IPS-20b (cell line): Measurements from ENCODE around the gene GAS7.

Source experiments
- H3K27ac ChIP-seq: one replicate; pipeline ENCODE4 v1.5.1; 2013; ENCODE audit warnings: low read length
- H3K27me3 ChIP-seq: 2 replicates; pipeline ENCODE4 v1.6.1; 2013; ENCODE audit warnings: mild to moderate bottlenecking, low read length, inconsistent platforms; ENCODE audit not compliant: insufficient read depth
- H3K36me3 ChIP-seq: 2 replicates; pipeline ENCODE4 v1.6.1; 2013; ENCODE audit warnings: low read depth, mild to moderate bottlenecking, inconsistent platforms, low read length, moderate library complexity; ENCODE audit not compliant: insufficient read depth
- H3K4me1 ChIP-seq: 2 replicates; pipeline ENCODE4 v1.6.1; 2013; ENCODE audit warnings: mild to moderate bottlenecking, control low read depth, inconsistent platforms, low read length, moderate library complexity; ENCODE audit not compliant: insufficient read depth
- H3K4me3 ChIP-seq: 2 replicates; pipeline ENCODE4 v1.5.1; 2013; ENCODE audit warnings: mild to moderate bottlenecking, low read length, inconsistent platforms
- H3K9ac ChIP-seq: 2 replicates; pipeline ENCODE4 v1.6.1; 2013; ENCODE audit warnings: low read depth, mild to moderate bottlenecking, inconsistent platforms, low read length, moderate library complexity
- H3K9me3 ChIP-seq: 2 replicates; pipeline ENCODE4 v1.6.1; 2013; ENCODE audit warnings: mild to moderate bottlenecking, low read depth, low read length, inconsistent platforms; ENCODE audit not compliant: insufficient read depth

Gene GAS7

GRCh38 chr17:10126616-10127501, 71.5 kb downstream of the GAS7 start:
- Histone ChIP-seq H3K27ac (no peak overlapping the region), H3K36me3 (no peaks in the 10 kb centered on the region), H3K4me1 (peaks cover 16% of the 10 kb centered on the region), H3K27me3 (no peaks in the 10 kb centered on the region), H3K4me3 (no peak overlapping the region), H3K9ac (no peak overlapping the region; the same call in 1 of the 2 replicates), H3K9me3 (no peaks in the 10 kb centered on the region)

GRCh38 chr17:10126276-10126615, 72.2 kb downstream of the GAS7 start:
- H3K27ac ChIP-seq, result no peak overlapping the region
- H3K9ac ChIP-seq, result no peak overlapping the region
- H3K36me3 ChIP-seq, result no peaks in the 10 kb centered on the region
- no peaks in the 10 kb centered on the region for H3K9me3 ChIP-seq
- H3K4me1 ChIP-seq, result peaks cover 16% of the 10 kb centered on the region
- H3K4me3 ChIP-seq, result no peak overlapping the region
- H3K27me3 ChIP-seq, result no peaks in the 10 kb centered on the region

DNA sequence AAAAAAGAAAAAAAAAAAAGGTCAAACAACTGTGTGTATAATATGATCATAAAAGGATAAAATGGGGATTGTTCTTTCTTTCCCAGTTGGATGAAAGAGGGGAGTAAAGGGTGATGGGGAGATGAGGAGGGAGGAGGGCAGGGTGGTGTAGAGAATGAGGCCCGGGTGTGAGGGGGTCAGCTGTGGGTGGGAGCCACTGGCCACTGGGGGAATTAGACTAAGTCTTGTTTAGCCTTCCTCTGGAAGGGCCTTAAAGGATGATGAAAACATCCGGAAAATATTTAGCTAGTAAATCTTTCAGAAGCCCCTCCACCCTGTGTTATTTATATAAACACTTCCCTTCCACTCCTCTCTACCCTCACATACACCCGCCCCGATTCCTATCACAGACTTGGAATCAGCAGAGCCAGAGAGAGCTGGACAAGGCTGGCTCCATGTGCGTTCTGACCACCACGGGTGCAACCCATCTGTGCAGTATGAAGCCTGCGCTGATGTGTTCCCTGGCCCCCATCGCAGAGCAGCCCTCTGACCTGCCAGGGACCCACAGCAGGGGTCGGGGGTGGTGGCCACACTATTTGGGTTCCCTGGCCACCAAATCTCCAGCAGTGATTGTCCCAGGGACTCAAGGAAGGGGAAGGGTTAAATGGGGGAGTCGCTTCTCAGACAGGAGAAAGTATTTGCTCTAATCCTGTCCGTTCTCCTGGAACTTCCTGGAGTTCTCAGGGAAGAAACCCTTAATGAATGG, 72.7 kb downstream of the GAS7 start:
- no peak overlapping the region for H3K4me3 ChIP-seq
- H3K4me1 ChIP-seq, result peaks cover 16% of the 10 kb centered on the region
- no peaks in the 10 kb centered on the region for H3K9me3 ChIP-seq
- H3K27ac ChIP-seq, result no peak overlapping the region
- no peak overlapping the region for H3K9ac ChIP-seq
- H3K36me3 ChIP-seq, result no peaks in the 10 kb centered on the region
- no peaks in the 10 kb centered on the region for H3K27me3 ChIP-seq

GRCh38 chr17:10123093-10123492, 75.3 kb downstream of the GAS7 start:
- Histone ChIP-seq H3K4me1 (peaks cover 23% of the 10 kb centered on the region), H3K9me3 (no peaks in the 10 kb centered on the region), H3K9ac (no peak overlapping the region), H3K27me3 (no peaks in the 10 kb centered on the region), H3K4me3 (no peak overlapping the region), H3K27ac (no peak overlapping the region), H3K36me3 (no peaks in the 10 kb centered on the region)

DNA sequence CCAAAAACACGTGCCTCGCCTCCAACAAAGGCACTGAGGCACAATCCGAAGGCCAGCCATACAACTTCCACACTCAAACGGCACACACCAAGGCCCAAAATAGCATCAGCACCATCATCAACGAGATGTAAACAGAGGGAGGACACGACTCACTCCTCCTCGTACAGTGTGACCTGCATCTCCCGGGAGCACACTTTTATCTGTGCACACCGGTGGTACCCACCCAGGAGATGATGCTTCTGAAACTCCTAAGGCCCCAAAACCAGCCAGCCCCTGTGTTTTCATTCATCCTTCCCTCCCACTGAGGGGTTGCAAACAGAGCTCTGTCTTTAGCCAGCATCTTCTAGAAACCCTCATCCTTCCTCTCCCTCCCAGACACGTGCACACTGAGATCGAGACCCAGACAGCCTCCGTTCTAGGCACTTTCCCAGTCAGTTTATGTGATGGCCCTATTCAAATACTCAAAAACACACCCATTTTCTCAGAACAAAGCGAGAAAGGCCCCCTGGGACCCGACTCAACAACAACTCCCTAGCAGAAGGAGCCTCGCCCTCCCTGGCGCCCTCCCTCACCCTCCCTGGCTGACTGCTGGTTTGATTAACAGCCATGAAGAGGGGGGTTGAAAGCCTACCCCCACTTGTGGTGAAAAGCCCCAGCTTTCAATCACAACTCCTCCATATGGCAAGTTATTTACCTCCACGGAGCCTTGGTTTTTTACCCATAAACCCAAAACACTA, 76.3 kb downstream of the GAS7 start:
- no peak overlapping the region for H3K4me3 ChIP-seq
- H3K4me1 ChIP-seq, result peaks cover 29% of the 10 kb centered on the region
- no peaks in the 10 kb centered on the region for H3K36me3 ChIP-seq
- H3K9me3 ChIP-seq, result no peaks in the 10 kb centered on the region
- no peak overlapping the region for H3K27ac ChIP-seq
- H3K27me3 ChIP-seq, result no peaks in the 10 kb centered on the region
- H3K9ac ChIP-seq, result no peak overlapping the region

DNA sequence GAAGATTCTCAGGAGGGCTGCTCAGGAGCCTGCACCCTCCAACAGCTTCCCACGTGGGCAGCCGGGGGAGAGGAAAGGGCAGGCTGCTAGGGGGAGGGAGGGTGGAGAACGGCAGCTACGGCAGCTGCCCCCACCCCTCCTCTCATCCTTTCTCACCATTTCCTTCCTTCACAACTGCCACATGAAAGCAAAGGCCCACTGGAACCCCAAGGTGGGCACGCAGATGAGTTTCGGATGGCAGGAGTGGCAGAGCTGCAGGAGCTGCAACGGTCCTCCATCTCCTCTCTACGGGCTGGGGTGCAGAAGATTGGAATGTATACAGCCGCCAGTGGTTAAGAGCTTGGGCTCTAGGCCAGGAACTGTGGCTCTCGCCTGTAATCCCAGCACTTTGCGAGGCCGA, 77.7 kb downstream of the GAS7 start:
- H3K36me3 ChIP-seq, result no peaks in the 10 kb centered on the region
- no peak overlapping the region for H3K27ac ChIP-seq
- H3K9ac ChIP-seq, result no peak overlapping the region
- no peaks in the 10 kb centered on the region for H3K27me3 ChIP-seq
- peaks cover 17% of the 10 kb centered on the region for H3K4me1 ChIP-seq
- H3K4me3 ChIP-seq, result no peak overlapping the region
- no peaks in the 10 kb centered on the region for H3K9me3 ChIP-seq

DNA sequence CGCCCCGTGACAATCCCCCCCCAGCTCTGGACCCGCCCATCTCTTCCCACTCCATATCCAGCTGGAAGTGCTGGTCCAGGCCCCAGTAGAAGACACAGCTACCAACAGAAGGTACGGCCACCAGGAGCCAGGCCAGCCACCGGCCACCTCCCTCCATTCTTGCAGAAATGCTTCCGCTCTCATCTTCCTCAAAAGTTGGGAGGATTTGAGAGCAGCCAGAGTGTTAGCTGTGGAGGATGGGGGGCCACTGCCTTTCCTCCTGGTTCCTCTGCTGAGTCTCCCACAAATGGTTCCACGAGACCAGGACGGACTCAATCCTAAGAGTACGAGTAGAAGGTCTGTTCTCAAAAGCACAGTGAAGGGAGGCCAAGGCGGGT, 78.3 kb downstream of the GAS7 start:
- H3K9ac ChIP-seq, result no peak overlapping the region
- H3K4me1 ChIP-seq, result peaks cover 17% of the 10 kb centered on the region

GRCh38 chr17:10119203-10120108, 79.0 kb downstream of the GAS7 start:
- Histone ChIP-seq H3K9ac (no peak overlapping the region), H3K27me3 (no peaks in the 10 kb centered on the region), H3K27ac (no peak overlapping the region), H3K4me3 (no peak overlapping the region), H3K4me1 (peaks cover 17% of the 10 kb centered on the region), H3K36me3 (no peaks in the 10 kb centered on the region), H3K9me3 (no peaks in the 10 kb centered on the region)

More for the DNA sequence above, 78.3 kb downstream of the GAS7 start:
- no peak overlapping the region for H3K27ac ChIP-seq
- no peaks in the 10 kb centered on the region for H3K9me3 ChIP-seq
- no peaks in the 10 kb centered on the region for H3K27me3 ChIP-seq
- no peak overlapping the region for H3K4me3 ChIP-seq
- H3K36me3 ChIP-seq, result no peaks in the 10 kb centered on the region

- Histone ChIP-seq H3K9me3 (no peaks in the 10 kb centered on the region), H3K36me3 (no peaks in the 10 kb centered on the region), H3K27me3 (no peaks in the 10 kb centered on the region), H3K9ac (no peak overlapping the region), H3K4me3 (no peak overlapping the region), H3K27ac (no peak overlapping the region), H3K4me1 (peaks cover 17% of the 10 kb centered on the region)
Observed at GRCh38 chr17:10118788-10119130, 79.6 kb downstream of the GAS7 start.

DNA sequence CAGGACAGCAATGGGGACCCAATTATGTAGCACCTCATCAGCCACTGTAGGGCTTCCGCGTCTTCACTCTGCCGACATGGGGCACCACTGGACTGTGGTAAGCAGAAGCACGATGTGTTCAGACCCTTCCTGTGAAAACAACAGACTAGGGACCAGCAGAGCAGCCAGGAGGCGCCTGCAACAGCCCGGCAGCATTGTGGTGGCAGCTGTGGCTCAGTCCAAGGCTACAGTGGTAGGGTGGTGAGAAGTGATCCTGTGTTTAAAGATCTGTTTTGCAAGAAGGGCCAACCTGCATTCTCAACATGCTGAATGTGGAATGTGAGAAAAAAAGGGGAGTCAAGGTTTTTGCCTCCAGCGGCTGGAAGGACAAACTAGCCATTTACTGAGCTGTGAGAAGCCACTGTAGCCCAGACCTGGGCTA, 80.8 kb downstream of the GAS7 start:
- Histone ChIP-seq H3K4me3 (no peak overlapping the region), H3K27me3 (no peaks in the 10 kb centered on the region), H3K36me3 (no peaks in the 10 kb centered on the region), H3K9ac (no peak overlapping the region), H3K4me1 (peaks cover 17% of the 10 kb centered on the region), H3K27ac (no peak overlapping the region), H3K9me3 (no peaks in the 10 kb centered on the region)

DNA sequence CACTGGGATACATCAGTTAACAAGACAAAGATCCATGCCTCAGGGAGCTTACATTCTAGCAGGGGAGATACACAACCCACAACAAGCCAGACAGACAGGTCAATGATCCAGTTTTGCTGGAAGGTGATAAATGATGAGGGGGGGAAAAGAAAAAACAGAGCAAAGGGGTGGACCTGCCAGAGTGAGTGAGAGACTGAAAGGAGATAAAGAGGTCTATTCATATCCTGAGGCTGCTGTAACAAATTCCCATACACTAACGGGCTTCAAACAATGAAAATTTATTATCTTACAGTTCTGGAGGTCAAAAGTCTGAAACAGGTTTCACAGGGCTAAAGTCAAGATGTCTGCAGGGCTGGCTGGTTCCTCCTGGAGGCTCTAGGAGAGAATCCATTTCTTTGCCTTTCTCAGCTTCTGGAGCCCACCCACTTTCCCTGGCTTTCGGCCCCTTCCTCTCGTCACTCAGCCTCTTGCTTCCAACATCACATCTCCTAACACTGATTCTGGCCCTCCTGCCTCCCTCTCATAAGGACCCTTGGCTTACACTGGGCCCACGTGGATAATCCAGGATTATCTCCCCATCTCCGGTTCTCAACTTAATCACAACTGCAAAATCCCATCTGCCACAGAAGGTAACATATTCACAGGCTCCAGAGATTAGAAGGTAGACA, 81.5 kb downstream of the GAS7 start:
- Histone ChIP-seq H3K27me3 (no peaks in the 10 kb centered on the region), H3K9me3 (no peaks in the 10 kb centered on the region), H3K4me1 (peaks cover 17% of the 10 kb centered on the region), H3K4me3 (no peak overlapping the region), H3K27ac (no peak overlapping the region), H3K9ac (no peak overlapping the region), H3K36me3 (no peaks in the 10 kb centered on the region)
